IPS DF 6.9 (cell line): ENCODE data around the gene MYCT1.
"Not testable (repeated sequence)": the region's sequence is repeated elsewhere in the genome, so short reads cannot be mapped to it uniquely, and the experiment has no call there.

Experiments
- DNase-seq: peaks from one replicate; pipeline ENCODE4 v3.0.0-alpha.2; 2013; ENCODE audit warnings: low read depth, low spot score
- H3K27ac ChIP-seq: one replicate; pipeline ENCODE4 v1.5.1; 2013; ENCODE audit warnings: low read length, control low read depth
- H3K27me3 ChIP-seq: 2 replicates; pipeline ENCODE4 v1.6.1; 2013; ENCODE audit warnings: mild to moderate bottlenecking, low read length; ENCODE audit not compliant: control insufficient read depth, insufficient read depth
- H3K36me3 ChIP-seq: 2 replicates; pipeline ENCODE4 v1.6.1; 2013; ENCODE audit warnings: low read length; ENCODE audit not compliant: control insufficient read depth, insufficient read depth
- H3K4me1 ChIP-seq: 2 replicates; pipeline ENCODE4 v1.6.1; 2013; ENCODE audit warnings: low read length; ENCODE audit not compliant: control insufficient read depth, insufficient read depth
- H3K4me3 ChIP-seq: 2 replicates; pipeline ENCODE4 v1.5.1; 2013; ENCODE audit warnings: mild to moderate bottlenecking, low read length
- H3K9me3 ChIP-seq: 2 replicates; pipeline ENCODE4 v1.6.1; 2013; ENCODE audit warnings: low read length, inconsistent platforms; ENCODE audit not compliant: control insufficient read depth, insufficient read depth
- WGBS: extraction: QIAGEN DNeasy Blood & Tissue Kit; methylation state at CpG from one replicate; pipeline ENCODE4 v1.1.7; 2013; ENCODE audit warnings: mixed read lengths, missing lambda C conversion rate; ENCODE audit not compliant: insufficient read length, insufficient coverage; 5-methylcytosine and 5-hydroxymethylcytosine counted together

Gene MYCT1

DNA sequence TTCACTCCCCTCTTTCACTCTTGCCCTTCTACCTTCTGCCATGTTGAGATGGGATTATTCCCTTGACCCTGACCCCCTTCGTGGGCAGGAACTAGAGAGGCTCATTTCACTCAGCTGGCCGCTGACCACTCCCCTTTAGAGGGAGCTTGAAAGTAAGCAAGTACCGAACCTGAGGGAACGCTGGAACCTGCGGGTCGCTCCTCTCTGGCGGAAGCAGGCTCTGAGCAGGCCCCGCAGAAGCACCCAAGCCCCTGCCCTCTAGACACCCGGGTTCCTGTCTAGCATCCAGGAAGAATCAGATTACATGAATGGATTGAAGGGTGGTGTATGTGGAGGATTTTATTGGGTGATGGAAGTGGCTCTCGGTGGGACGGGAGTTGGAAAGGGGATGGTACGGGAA is 11.9 kb upstream of the MYCT1 start:
- WGBS, result no CpG with 5 or more reads among the region's 12 CpGs
- Histone ChIP-seq H3K36me3 (no peaks in the 10 kb centered on the region), H3K27ac (no peak overlapping the region), H3K4me1 (peaks cover 2% of the 10 kb centered on the region; the same call in 1 of the 2 replicates), H3K4me3 (no peak overlapping the region), H3K9me3 (no peaks in the 10 kb centered on the region), H3K27me3 (no peaks in the 10 kb centered on the region)
- DNase-seq, result no peak

DNA sequence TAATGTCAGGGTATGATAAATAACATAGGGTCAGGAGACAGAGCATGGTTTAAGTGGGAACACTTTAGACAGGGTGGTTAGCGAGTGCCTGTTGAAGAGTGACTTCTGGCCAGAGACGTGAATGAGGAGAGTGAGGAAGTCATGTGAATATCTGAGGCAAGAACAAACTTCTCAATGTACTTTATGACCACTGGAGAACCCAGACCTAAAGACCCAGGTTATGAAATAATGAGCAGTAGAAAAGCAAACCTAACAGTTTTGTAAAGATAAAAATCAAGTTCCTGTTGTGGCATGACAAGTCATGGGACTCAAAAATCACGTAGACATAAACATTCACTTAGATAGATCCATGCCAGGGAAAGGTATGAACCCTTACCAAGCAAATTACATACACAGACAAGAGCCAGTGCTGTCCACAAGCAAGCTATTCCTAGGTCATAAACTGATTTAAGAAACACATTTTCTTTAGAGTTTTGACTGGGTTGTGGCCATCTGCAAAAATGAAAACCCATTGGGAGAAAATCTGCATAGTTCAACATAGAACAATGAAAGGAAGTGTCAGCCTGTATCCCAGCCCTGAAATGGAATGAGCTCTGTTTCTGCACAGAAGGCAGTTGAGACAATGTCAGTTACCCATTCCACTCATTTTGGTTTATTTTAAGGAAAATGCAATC is 2.2 kb upstream of the MYCT1 start:
- Histone ChIP-seq H3K27me3 (no peaks in the 10 kb centered on the region), H3K4me3 (no peak overlapping the region), H3K36me3 (no peaks in the 10 kb centered on the region), H3K9me3 (no peaks in the 10 kb centered on the region), H3K4me1 (no peaks in the 10 kb centered on the region), H3K27ac (no peak overlapping the region)
- DNase-seq, result no peak
- WGBS, result no CpG with 5 or more reads among the region's 3 CpGs

DNA sequence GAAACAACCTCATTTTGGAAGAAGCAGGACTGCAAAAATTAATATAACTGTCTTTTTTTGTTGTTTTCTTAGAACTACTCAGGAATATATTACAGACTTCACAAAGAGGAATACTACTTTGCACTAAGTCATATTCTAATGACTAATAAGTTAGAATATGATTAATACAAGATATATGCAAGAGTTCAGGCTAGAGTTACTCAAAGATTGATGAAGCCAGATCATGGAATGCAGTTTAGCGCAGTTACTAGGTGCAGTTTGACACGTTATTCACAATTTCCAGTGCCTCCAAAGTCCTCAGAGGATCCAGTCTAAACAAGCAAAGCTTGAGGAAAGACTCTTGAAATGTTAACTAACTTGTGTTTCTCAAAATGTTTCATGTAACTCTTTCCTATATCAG is 1.2 kb upstream of the MYCT1 start:
- Histone ChIP-seq H3K36me3 (no peaks in the 10 kb centered on the region), H3K27ac (no peak overlapping the region), H3K9me3 (no peaks in the 10 kb centered on the region), H3K4me1 (no peaks in the 10 kb centered on the region), H3K4me3 (no peak overlapping the region), H3K27me3 (no peaks in the 10 kb centered on the region)
- DNase-seq, result no peak
- WGBS, result no CpG with 5 or more reads among the region's 2 CpGs

DNA sequence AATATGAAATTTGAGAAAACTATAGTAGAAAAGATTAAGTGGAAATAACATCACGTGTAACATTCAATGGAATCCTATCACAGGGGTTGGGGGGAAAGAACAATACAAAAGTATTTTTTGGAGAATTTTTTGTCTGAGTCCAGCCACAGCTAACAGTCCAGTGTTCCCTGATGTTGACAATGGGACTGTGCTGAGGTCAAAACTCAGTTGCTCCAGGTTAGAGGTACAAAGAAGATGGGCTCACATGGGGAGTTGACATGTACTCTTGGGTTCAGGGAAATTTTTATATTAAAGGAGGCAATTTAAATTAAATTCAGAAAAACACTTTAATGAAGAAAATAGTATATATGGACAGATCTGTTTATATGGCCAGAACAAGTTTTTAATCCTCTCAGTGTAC is 995 bp downstream of the MYCT1 start:
- DNase-seq, result no peak
- H3K9me3 ChIP-seq, result no peaks in the 10 kb centered on the region
- no CpG with 5 or more reads among the region's 1 CpG for WGBS
- H3K27me3 ChIP-seq, result no peaks in the 10 kb centered on the region
- no peak overlapping the region for H3K27ac ChIP-seq
- H3K4me1 ChIP-seq, result no peaks in the 10 kb centered on the region
- H3K36me3 ChIP-seq, result no peaks in the 10 kb centered on the region
- no peak overlapping the region for H3K4me3 ChIP-seq

DNA sequence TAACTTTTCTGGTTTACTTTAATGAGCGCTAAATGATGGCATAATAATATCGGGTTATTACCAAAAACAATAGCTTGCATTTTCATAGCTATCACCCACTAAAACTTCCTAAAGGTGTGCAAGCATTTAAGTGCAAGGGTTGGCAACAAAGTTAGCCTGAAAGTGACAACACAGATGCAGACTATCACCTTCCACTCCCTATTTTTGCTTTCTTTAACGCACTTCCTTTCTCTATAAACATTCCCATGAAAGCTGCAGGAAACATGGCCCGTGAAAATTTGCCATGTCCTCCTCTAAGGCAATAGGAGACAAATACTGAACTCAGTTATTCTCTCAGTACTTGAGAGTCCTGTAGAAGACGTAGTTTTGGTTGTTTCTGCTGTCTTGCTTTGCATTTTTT is 2.7 kb downstream of the MYCT1 start:
- no CpG with 5 or more reads among the region's 5 CpGs for whole genome bisulfite sequencing
- H3K27ac ChIP-seq, result no peak overlapping the region
- H3K4me3 ChIP-seq, result no peak overlapping the region
- DNase-seq, result no peak
- no peaks in the 10 kb centered on the region for H3K36me3 ChIP-seq
- H3K9me3 ChIP-seq, result no peaks in the 10 kb centered on the region
- no peaks in the 10 kb centered on the region for H3K27me3 ChIP-seq
- no peaks in the 10 kb centered on the region for H3K4me1 ChIP-seq

DNA sequence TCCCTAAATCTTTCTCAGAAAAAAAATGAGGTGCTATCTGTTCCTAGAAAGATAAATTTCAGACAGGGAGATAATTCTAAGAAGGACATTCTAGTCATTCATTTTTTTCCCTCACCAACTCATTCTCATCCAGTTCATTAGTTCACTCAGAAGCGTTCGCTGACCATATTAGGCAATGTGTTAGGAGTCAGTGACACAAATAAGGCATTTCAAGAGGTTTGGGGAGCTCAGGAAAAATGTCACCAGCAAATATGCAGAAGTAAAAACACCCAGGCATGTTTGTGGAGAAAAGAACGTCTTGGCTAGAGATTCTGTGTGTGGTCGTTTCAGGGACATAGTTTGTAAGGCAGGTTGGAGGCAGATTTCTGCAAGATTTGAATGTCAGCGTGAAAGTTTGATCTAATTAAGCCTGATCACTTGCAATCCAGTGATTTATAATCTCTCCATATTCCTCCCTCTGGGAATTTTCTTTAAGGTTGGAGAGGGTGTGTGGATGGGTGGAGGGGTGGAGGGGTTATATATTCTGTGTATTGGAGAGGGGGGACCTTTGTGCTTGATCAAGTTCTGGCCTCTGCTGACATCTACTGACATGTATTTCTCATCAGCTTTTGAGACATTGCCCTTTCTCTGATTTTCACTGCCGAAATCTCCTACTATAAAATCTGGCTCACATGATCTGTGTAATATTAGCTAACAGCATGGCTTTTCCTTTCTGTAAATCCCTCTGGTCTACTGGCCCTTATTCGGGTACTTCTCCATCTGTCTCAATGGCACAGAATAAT is 3.6 kb downstream of the MYCT1 start:
- no CpG with 5 or more reads among the region's 7 CpGs for WGBS
- Histone ChIP-seq H3K4me3 (no peak overlapping the region), H3K27ac (no peak overlapping the region)

DNA sequence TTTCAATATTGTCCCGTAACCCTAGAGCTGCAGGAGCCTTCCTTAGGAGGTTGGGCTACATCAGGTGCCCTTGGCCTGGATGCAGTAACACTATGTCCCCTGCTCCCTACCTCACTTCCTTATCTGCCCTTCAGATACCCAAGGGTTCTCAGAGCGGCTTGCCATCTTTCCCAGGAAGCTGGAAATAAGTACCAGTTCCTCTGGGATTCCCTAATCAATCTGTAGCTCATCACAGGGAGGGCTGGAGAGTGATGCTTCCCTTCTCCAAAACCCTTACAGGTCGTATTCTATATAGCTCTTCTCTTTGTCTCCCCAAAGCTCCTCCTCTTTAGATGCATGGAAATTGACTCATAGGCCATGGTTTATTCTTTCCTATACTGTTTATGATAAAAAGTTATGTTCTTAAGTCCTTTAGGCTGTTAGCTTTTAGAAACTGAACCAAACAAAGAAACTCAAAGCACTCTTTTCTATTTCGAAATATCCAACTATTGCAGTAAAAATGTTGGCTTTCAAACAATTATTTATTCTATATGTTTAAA is 4.2 kb downstream of the MYCT1 start:
- H3K27ac ChIP-seq, result no peak overlapping the region
- H3K4me1 ChIP-seq, result no peaks in the 10 kb centered on the region
- H3K9me3 ChIP-seq, result no peaks in the 10 kb centered on the region
- DNase-seq, result no peak
- no peaks in the 10 kb centered on the region for H3K27me3 ChIP-seq
- no peaks in the 10 kb centered on the region for H3K36me3 ChIP-seq
- no peak overlapping the region for H3K4me3 ChIP-seq
- WGBS, result no CpG with 5 or more reads among the region's 4 CpGs

More for the DNA sequence above, 3.6 kb downstream of the MYCT1 start:
- H3K4me1 ChIP-seq, result no peaks in the 10 kb centered on the region
- H3K27me3 ChIP-seq, result no peaks in the 10 kb centered on the region
- H3K9me3 ChIP-seq, result no peaks in the 10 kb centered on the region
- no peak for DNase-seq
- no peaks in the 10 kb centered on the region for H3K36me3 ChIP-seq

DNA sequence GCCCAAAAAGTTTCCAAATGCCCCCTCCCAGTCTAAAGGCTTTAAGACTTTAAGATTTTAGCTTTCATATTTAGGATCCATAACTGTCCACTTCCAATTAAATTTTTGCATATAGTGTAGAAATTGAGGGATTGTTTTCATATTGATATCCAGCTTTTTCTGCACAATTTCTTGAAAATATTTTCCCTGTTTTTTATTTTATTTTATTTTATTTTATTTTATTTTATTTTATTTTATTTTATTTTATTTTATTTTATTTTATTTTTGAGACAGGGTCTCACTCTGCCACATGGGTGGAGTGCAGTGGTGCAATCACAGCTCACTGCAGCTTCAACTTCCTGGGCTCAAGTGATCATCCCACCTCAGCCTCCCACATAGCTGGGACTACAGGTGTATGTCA is 6.1 kb downstream of the MYCT1 start:
- not testable (repeated sequence) for H3K4me1 ChIP-seq, H3K27ac ChIP-seq, H3K9me3 ChIP-seq, H3K27me3 ChIP-seq, DNase-seq, H3K4me3 ChIP-seq, H3K36me3 ChIP-seq

DNA sequence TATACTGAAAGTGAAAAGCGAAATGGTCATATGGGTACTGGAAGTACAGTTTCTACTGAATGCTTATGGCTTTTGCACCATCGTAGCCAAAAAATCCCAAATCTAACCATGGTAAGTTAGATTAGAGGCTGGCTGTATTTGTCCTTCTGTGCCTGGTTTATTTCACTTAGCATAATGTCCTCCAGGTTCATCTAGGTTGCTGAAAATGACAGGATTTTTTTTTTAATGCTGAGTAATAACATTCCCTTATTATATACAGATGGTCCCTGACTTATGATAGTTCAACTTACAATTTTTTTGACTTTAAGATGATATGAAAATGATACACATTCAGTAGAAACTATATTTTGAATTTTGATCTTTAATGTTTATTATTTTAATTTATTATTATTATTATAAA is 7.6 kb downstream of the MYCT1 start:
- Histone ChIP-seq H3K27ac (no peak overlapping the region), H3K4me1 (no peaks in the 10 kb centered on the region), H3K4me3 (no peak overlapping the region), H3K9me3 (no peaks in the 10 kb centered on the region), H3K27me3 (no peaks in the 10 kb centered on the region), H3K36me3 (no peaks in the 10 kb centered on the region)
- WGBS, result no CpG with 5 or more reads among the region's 2 CpGs
- DNase-seq, result no peak

DNA sequence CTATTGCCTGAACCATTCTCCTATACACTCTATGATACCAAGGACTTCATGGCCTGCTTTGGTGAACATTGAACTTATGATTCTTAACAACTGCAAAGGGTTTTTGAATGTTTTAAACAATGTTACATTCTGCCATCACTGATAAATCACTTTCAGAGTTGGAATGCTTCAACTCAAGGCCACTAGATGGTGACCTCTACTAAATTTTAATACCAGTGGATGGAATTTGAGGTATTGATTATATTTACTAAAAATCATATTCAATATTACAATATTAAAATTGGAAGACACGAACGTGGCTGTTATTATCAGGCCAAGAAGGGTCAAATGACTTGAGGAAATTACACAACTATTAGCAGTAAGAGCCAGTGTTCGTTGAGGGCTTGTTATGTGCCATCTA is 18.6 kb downstream of the MYCT1 start:
- Histone ChIP-seq H3K4me3 (no peak overlapping the region), H3K9me3 (no peaks in the 10 kb centered on the region), H3K27me3 (no peaks in the 10 kb centered on the region), H3K4me1 (no peaks in the 10 kb centered on the region), H3K27ac (no peak overlapping the region), H3K36me3 (no peaks in the 10 kb centered on the region)
- no peak for DNase-seq
- no CpG with 5 or more reads among the region's 3 CpGs for WGBS

DNA sequence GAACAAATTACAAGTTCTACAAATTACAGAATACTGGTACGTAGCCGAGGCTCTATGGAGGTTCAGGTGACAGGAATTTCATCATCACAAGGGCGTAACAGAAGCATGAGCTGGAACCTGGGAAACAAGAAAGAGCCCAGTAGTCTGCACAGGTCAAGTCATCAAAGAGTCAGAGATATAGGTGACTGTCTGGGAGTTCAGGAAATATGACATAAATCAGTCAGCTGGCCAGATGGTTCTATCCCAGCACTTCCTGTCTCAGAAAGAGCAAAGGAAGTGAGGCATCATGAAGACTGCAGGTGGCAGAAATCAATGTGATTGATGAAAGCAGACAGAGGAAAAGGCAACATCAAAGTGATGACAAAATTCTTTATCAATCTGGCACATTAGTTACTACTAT is 23.3 kb downstream of the MYCT1 start:
- WGBS, result no CpG with 5 or more reads among the region's 3 CpGs
- Histone ChIP-seq H3K4me1 (no peaks in the 10 kb centered on the region), H3K36me3 (no peaks in the 10 kb centered on the region), H3K27ac (no peak overlapping the region), H3K9me3 (no peaks in the 10 kb centered on the region), H3K27me3 (no peaks in the 10 kb centered on the region), H3K4me3 (no peak overlapping the region)
- DNase-seq, result no peak
